Ishikawa (cell line): ENCODE measurements around the gene OR52I1.

ENCODE experiments used
- EP300 ChIP-seq: IDR thresholded peaks from 2 replicates; pipeline ENCODE4 v1.6.1; 2012; ENCODE audit warnings: borderline replicate concordance
- MAX ChIP-seq: IDR thresholded peaks from 2 replicates; pipeline ENCODE4 v1.6.1; 2012
- RAD21 ChIP-seq: IDR thresholded peaks from 2 replicates; pipeline ENCODE4 v1.6.1; 2012; ENCODE audit warnings: low read depth
- TAF1 ChIP-seq: IDR thresholded peaks from 2 replicates; pipeline ENCODE4 v1.6.1; 2012; ENCODE audit warnings: low read depth, mild to moderate bottlenecking
- TCF12 ChIP-seq: IDR thresholded peaks from 2 replicates; pipeline ENCODE4 v1.6.1; 2012; ENCODE audit warnings: low read depth
- TEAD4 ChIP-seq: IDR thresholded peaks from 2 replicates; pipeline ENCODE4 v1.6.1; 2012
- YY1 ChIP-seq: IDR thresholded peaks from 2 replicates; pipeline ENCODE4 v1.6.1; 2012; ENCODE audit warnings: low read depth

DNA sequence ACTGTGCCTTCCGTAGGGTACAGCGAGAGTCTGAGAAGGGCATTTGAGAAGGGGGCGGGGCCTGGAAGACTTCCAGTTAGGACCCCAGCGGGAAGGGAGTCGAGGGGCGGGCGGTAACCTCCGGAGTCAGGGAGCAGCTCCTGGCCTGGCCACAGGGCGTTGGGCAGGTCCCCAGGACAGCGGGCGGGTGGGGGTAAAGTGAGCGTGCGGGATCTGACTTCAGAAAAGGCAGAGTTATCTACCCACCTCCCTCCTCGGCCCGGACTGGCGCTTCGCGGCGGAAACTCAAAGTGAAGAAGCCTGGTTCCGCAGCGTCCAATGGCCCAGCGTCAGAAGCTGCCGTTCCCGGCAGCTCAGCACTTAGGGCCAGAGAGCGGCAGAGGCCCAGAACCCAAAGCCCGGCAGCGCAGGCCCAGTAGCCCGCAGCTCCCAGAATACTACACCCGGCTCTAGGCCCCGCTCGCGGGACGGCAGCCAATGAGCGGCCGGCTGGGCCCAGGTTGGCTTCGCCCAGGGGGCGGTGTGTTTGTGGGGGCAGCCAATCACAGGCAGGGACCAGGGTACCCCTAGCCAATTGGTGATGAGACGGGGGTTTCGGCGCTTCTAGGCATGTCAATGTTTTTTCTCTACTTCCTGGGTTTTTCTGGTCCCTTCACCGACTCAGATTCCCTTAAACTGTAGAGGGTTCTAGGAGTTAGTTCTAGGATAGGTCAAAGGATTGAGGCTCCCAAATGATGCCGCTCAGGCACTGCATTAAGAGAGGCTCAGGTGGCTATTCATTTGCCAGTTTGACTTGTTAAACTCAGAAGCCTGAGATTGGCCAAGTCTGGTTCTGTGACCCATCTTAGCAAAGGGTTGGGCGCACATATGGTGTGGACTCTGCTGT is 14.2 kb downstream of the OR52I1 start, which contains the start of gene TRIM68:
- no peak for TF ChIP-seq YY1
- TF ChIP-seq MAX = peak; percentile 18; the same call in 1 of the 2 replicates
- TF ChIP-seq EP300 = no peak
- TF ChIP-seq TCF12 = no peak
- TF ChIP-seq RAD21 = no peak
- peak; percentile 50; the same call in 1 of the 2 replicates for TF ChIP-seq TAF1
- no peak for TF ChIP-seq TEAD4
